ENCODE measurements around the gene LMBRD1.

DNA sequence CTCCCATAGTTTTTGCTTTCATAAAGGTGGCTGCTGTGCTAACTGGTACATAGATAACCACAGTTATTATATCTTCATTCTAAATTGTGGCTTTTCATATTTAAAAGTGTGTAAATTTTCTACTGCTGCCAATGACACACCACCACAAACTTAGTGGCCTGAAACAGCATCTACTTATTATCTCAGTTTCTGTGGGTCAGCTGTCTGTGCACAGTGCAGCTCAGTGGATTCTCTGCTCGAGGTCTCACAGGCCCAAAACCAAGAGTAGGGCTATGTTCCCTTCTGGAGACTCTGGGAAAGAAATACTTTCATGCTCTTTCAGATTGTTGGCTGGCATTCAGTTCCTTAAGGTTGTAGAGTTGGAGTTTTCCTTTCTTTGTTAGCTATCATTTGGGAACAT, 90.1 kb downstream of the LMBRD1 start:
- TF ChIP-seq, protein P1, sequence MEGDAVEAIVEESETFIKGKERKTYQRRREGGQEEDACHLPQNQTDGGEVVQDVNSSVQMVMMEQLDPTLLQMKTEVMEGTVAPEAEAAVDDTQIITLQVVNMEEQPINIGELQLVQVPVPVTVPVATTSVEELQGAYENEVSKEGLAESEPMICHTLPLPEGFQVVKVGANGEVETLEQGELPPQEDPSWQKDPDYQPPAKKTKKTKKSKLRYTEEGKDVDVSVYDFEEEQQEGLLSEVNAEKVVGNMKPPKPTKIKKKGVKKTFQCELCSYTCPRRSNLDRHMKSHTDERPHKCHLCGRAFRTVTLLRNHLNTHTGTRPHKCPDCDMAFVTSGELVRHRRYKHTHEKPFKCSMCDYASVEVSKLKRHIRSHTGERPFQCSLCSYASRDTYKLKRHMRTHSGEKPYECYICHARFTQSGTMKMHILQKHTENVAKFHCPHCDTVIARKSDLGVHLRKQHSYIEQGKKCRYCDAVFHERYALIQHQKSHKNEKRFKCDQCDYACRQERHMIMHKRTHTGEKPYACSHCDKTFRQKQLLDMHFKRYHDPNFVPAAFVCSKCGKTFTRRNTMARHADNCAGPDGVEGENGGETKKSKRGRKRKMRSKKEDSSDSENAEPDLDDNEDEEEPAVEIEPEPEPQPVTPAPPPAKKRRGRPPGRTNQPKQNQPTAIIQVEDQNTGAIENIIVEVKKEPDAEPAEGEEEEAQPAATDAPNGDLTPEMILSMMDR (conservative IDR thresholded peaks at IDR 0.05) = no peak
- no peak for TF ChIP-seq ZFX (IDR thresholded peaks at IDR 0.05)

All from C4-2B (cell line).